NCI-H187 treated with DMSO at 0.1 percent for 48 hours (cell line): ENCODE data around the gene NACAD.
"Not testable (repeated sequence)": the region's sequence is repeated elsewhere in the genome, so short reads cannot be mapped to it uniquely, and the experiment has no call there.

Source experiments
- DNase-seq: peaks from one replicate; lab custom pipeline; 2025; lab: John Stamatoyannopoulos, UW

NACAD gene

GRCh38 chr7:45114257-45114656, 25.5 kb upstream of the NACAD start:
- not testable (repeated sequence) for DNase-seq

GRCh38 chr7:45112648-45113047, 23.9 kb upstream of the NACAD start:
- no peak for DNase-seq

- peak; percentile 58 for DNase-seq
These were observed 22.8 kb upstream of the NACAD start, which contains the start of gene TBRG4 for GRCh38 chr7:45111298-45112223. TSS of gene TBRG4 (minus strand) at chr7:45111697. CDS start at chr7:45109237, 2,460 bp downstream.

- no peak for DNase-seq
These were observed 20.1 kb upstream of the NACAD start for GRCh38 chr7:45108863-45109262.

GRCh38 chr7:45107356-45107755, 18.6 kb upstream of the NACAD start:
- DNase-seq = no peak

- DNase-seq = no peak
These were observed 18.1 kb upstream of the NACAD start for GRCh38 chr7:45106820-45107219.

- DNase-seq = no peak
These were observed 16.9 kb upstream of the NACAD start for GRCh38 chr7:45105588-45106188.

GRCh38 chr7:45104844-45105587, 16.2 kb upstream of the NACAD start:
- no peak for DNase-seq

GRCh38 chr7:45103958-45104843, 15.4 kb upstream of the NACAD start:
- DNase-seq = no peak

GRCh38 chr7:45102785-45103712, 14.3 kb upstream of the NACAD start:
- DNase-seq = no peak

GRCh38 chr7:45101748-45102147, 13.0 kb upstream of the NACAD start:
- no peak for DNase-seq

- no peak for DNase-seq
These were observed 12.2 kb upstream of the NACAD start for GRCh38 chr7:45100761-45101480.

GRCh38 chr7:45099891-45100760, 11.4 kb upstream of the NACAD start:
- DNase-seq = no peak

GRCh38 chr7:45098983-45099839, 10.4 kb upstream of the NACAD start:
- DNase-seq = no peak

GRCh38 chr7:45092931-45093235, 4.1 kb upstream of the NACAD start:
- DNase-seq = no peak

- no peak for DNase-seq
These were observed 3.5 kb upstream of the NACAD start for GRCh38 chr7:45092100-45092930.

GRCh38 chr7:45089341-45089891, 647 bp upstream of the NACAD start:
- DNase-seq = peak; percentile 9
